Naive thymus-derived CD4-positive, alpha-beta T cell (primary cell): ENCODE data around the gene COL17A1. TPM values are rescaled to one million over a fixed set of nuclear protein-coding genes. Genes with fewer than 3 reads are reported as not detected.
A peak's percentile ranks its signal among the peaks of the same experiment; 100 is the strongest.

ENCODE experiments used
- ATAC-seq: fragments of 150-1000 bp; cut with Tn5 transposase; 2 replicates; pipeline ENCODE4 v1.10.0; 2021; ENCODE audit warnings: mild to moderate bottlenecking, moderate library complexity
- CTCF ChIA-PET: fragments of 350-600 bp; sonication (Branson Sonifier 250); formaldehyde crosslinking; loops from one replicate; lab custom pipeline; 2021; ENCODE audit warnings: antibody characterized with exemption; lab: Charles Lee
- POLR2A ChIA-PET: fragments of 350-600 bp; sonication (Branson Sonifier 250); formaldehyde crosslinking; loops from one replicate; lab custom pipeline; 2021; ENCODE audit warnings: antibody characterized with exemption, inconsistent platforms; lab: Charles Lee
- DNase-seq, 9 donors: peaks; one replicate each; pipeline versions ENCODE4 v3.0.0 to v3.0.0-alpha.2; 2020 to 2022; ENCODE audit warnings: mixed read lengths in 1 of 9
- H3K27ac ChIP-seq: one replicate; pipeline ENCODE4 v1.7.0; 2013; ENCODE audit warnings: mild to moderate bottlenecking, low read depth, low read length, moderate library complexity
- H3K27me3 ChIP-seq, 2 donors: one replicate each; pipeline ENCODE4 v1.7.0; 2013; ENCODE audit warnings: low read length in 2 of 2, mild to moderate bottlenecking in 2 of 2, moderate library complexity in 2 of 2; ENCODE audit not compliant: control insufficient read depth in 2 of 2, insufficient read depth in 2 of 2
- H3K36me3 ChIP-seq, 3 experiments: 1 replicate in 2 of 3; 2 replicates in 1 of 3; pipeline ENCODE4 v1.7.0; 2013; ENCODE audit warnings: low read length in 3 of 3, mild to moderate bottlenecking in 3 of 3, moderate library complexity in 1 of 3; ENCODE audit not compliant: insufficient read depth in 3 of 3, control insufficient read depth in 2 of 3
- H3K4me1 ChIP-seq, 2 donors: one replicate each; pipeline ENCODE4 v1.7.0; 2013; ENCODE audit warnings: low read length in 2 of 2, mild to moderate bottlenecking in 2 of 2, moderate library complexity in 1 of 2; ENCODE audit not compliant: control insufficient read depth in 2 of 2, insufficient read depth in 2 of 2
- H3K4me3 ChIP-seq: 2 replicates; pipeline ENCODE4 v1.7.0; 2013; ENCODE audit warnings: mild to moderate bottlenecking, low read length
- H3K9me3 ChIP-seq, 3 experiments: 1 replicate in 2 of 3; 2 replicates in 1 of 3; pipeline ENCODE4 v1.7.0; 2013; ENCODE audit warnings: low read length in 3 of 3; ENCODE audit not compliant: control insufficient read depth in 2 of 3
- H3K27ac Mint-ChIP-seq, 9 donors: one replicate each; pipeline ENCODE4 v1.8.0; 2020 to 2022; ENCODE audit warnings: mixed read lengths in 9 of 9, mild to moderate bottlenecking in 8 of 9, moderate library complexity in 5 of 9, inconsistent platforms in 2 of 9
- H3K27me3 Mint-ChIP-seq, 5 donors: one replicate each; pipeline ENCODE4 v1.8.0; 2021 to 2022; ENCODE audit warnings: mixed read lengths in 5 of 5, mild to moderate bottlenecking in 1 of 5
- H3K36me3 Mint-ChIP-seq, 5 donors: one replicate each; pipeline ENCODE4 v1.8.0; 2020 to 2022; ENCODE audit warnings: mixed read lengths in 5 of 5, mild to moderate bottlenecking in 3 of 5, inconsistent platforms in 1 of 5
- H3K4me1 Mint-ChIP-seq, 7 donors: one replicate each; pipeline ENCODE4 v1.8.0; 2020 to 2022; ENCODE audit warnings: mixed read lengths in 7 of 7, mild to moderate bottlenecking in 3 of 7, inconsistent platforms in 1 of 7
- H3K4me3 Mint-ChIP-seq, 10 donors: one replicate each; pipeline ENCODE4 v1.8.0; 2020 to 2022; ENCODE audit warnings: mild to moderate bottlenecking in 10 of 10, mixed read lengths in 10 of 10, moderate library complexity in 6 of 10, inconsistent platforms in 2 of 10
- H3K9me3 Mint-ChIP-seq, 11 donors: one replicate each; pipeline ENCODE4 v1.8.0; 2020 to 2022; ENCODE audit warnings: mixed read lengths in 11 of 11, mild to moderate bottlenecking in 4 of 11, inconsistent platforms in 1 of 11, moderate library complexity in 1 of 11
- intact Hi-C, 2 donors: fragments of 100-400 bp; cut with micrococcal nuclease; formaldehyde crosslinking; loops; one replicate each; pipeline ENCODE4 v1.15.1; 2023
- polyA plus RNA-seq, 2 donors: library from polyadenylated mRNA; unstranded; fragments of 300-500 nt; fragmentation: Illumina TruSeq; gene quantifications; one replicate each; pipeline ENCODE4 v1.2.3, GENCODE V29; 2021
- total RNA-seq, 6 experiments: library from RNA in 5 of 6; stranded (reverse) in 5 of 6; gene quantifications; 1 replicate in 5 of 6; 2 replicates in 1 of 6; pipeline ENCODE4 v1.2.3 and lab custom pipeline; 2021 to 2026

The COL17A1 gene
- total and polyA plus RNA-seq, 7 experiments from 2014 or later: not detected

DNA sequence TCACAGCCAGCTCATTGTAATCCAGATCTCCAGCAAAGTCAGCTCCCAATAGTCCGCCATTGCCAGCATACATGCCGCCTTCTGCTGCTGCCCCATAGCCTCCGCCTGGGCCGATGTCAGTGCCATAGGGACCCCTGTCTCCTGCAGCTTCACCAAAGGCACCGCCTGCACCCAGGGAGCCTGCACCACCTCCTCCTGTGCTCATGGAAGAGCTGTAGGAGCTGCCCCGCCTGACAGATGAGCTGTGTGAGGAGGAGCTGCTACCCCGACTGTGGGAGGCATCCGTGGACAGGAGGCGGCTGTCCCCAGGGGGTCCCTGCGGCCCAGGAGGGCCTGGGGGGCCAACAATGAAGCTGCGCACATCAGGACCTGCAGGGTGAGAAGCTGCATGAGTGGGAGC, 51.7 kb downstream of the COL17A1 start:
- Histone ChIP-seq H3K27me3 (no peaks in the 10 kb centered on the region), H3K27ac (no peak overlapping the region), H3K4me3 (no peak overlapping the region), H3K4me1 (no peaks in the 10 kb centered on the region), H3K36me3 (no peaks in the 10 kb centered on the region), H3K9me3 (no peaks in the 10 kb centered on the region)
- intact Hi-C loops: no loop called here
- H3K4me1 Mint-ChIP-seq: peaks cover 0 to 6% (median 0%) of the 10 kb centered on the region in 7 donors
- POLR2A ChIA-PET: no interaction called here
- peak overlapping the region in 1 of 9 donors; percentile 79 for H3K27ac Mint-ChIP-seq
- no peak overlapping the region for H3K4me3 Mint-ChIP-seq
- no peaks in the 10 kb centered on the region for H3K9me3 Mint-ChIP-seq
- CTCF ChIA-PET: interaction anchor here (0.7 kb wide), 1 partner anchor 348 kb away, joined by 3 read pairs; no protein-coding TSS in a partner anchor
- ATAC-seq (no peak), DNase-seq (no peak)
- H3K36me3 Mint-ChIP-seq: peaks cover 0 to 11% (median 6%) of the 10 kb centered on the region in 5 donors
- no peaks in the 10 kb centered on the region for H3K27me3 Mint-ChIP-seq

DNA sequence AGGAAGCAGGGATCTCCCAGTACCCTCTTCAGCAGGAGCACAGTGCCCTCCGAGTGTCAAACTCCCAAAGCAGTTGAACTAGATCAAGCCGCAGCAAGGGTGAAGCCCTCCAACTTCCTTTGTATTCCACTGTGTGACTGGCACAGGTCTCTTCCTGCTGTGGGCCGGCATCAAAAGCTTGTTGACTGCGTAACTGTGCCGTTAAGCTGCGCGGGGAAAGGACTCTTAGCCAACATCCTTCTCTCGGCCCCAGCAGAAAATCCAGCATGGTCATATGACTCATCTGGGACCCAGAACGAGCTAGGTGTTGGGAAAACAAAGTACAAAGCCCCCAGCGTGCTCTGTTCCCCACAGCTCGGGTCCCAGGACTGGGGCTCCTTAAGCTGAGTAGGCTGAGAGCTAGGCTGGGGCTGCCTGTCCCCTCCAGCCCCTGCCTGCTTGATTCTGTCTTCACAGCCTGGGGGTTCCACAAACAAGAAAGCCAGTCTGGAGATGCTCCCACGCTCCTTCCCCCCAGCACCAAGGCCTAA, 52.2 kb downstream of the COL17A1 start:
- ATAC-seq (no peak), DNase-seq (no peak)
- Histone ChIP-seq H3K4me3 (no peak overlapping the region), H3K27ac (no peak overlapping the region), H3K4me1 (no peaks in the 10 kb centered on the region), H3K36me3 (peaks cover 0 to 3% (median 0%) of the 10 kb centered on the region in 3 experiments), H3K9me3 (no peaks in the 10 kb centered on the region), H3K27me3 (no peaks in the 10 kb centered on the region)
- Mint-ChIP-seq H3K4me3 (no peak overlapping the region), H3K4me1 (peaks cover 0 to 6% (median 0%) of the 10 kb centered on the region in 7 donors), H3K27ac (peak overlapping the region in 1 of 9 donors; percentile 79), H3K36me3 (peaks cover 0 to 11% (median 6%) of the 10 kb centered on the region in 5 donors), H3K27me3 (no peaks in the 10 kb centered on the region), H3K9me3 (no peaks in the 10 kb centered on the region)
- ChIA-PET CTCF (no interaction called here), POLR2A (no interaction called here)
- intact Hi-C loops: no loop called here

DNA sequence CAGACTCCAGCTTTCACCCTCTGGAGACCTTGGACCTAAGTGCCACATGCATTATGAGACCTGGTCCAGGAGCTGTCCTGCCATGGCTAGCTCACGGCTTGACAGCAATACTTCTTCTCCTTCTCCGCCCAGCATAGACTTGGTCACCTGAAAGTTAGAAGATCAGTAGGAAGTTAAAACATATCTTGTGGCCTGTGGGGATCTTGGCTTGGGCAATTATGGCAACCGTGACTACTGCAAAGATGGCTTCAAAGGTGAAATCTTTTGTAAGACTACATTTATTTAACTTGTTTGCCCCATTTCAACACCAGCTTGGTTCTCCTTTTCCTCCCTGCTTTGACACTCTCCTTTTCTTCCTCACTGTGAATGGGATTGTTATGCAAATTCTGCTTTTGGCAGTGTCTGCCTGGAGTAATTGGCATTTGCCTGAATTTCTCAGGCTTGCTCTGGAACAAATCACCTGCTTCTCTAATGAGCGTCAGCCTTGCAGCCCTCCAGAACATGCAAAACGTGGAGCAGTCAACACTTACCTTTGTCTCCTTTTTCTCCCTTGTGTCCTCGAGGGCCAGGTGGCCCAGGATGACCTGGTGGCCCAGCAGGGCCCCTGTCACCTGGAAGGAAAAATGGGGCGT, 53.4 kb downstream of the COL17A1 start:
- DNase-seq: no peak
- CTCF ChIA-PET: interaction anchor here (0.7 kb wide), 1 partner anchor 11 kb away, joined by 3 read pairs; no protein-coding TSS in a partner anchor
- no peaks in the 10 kb centered on the region for H3K9me3 Mint-ChIP-seq
- peaks cover 0 to 11% (median 6%) of the 10 kb centered on the region in 5 donors for H3K36me3 Mint-ChIP-seq
- ATAC-seq: no peak
- peak overlapping the region in 1 of 9 donors; percentile 76 for H3K27ac Mint-ChIP-seq
- no peaks in the 10 kb centered on the region for H3K4me1 ChIP-seq
- intact Hi-C loops: no loop called here
- no peaks in the 10 kb centered on the region for H3K9me3 ChIP-seq
- no peak overlapping the region for H3K27ac ChIP-seq
- H3K36me3 ChIP-seq: peaks cover 0 to 8% (median 0%) of the 10 kb centered on the region in 3 experiments
- H3K4me1 Mint-ChIP-seq: peaks cover 0 to 6% (median 0%) of the 10 kb centered on the region in 7 donors
- no peaks in the 10 kb centered on the region for H3K27me3 Mint-ChIP-seq
- H3K27me3 ChIP-seq: no peaks in the 10 kb centered on the region
- H3K4me3 Mint-ChIP-seq: no peak overlapping the region
- POLR2A ChIA-PET: interaction anchor here (0.9 kb wide), 1 partner anchor 11 kb away, joined by 3 read pairs; no protein-coding TSS in a partner anchor
- no peak overlapping the region for H3K4me3 ChIP-seq

GRCh38 chr10:104031631-104032030, 54.0 kb downstream of the COL17A1 start:
- H3K4me3 ChIP-seq: no peak overlapping the region
- CTCF ChIA-PET: interaction anchor here (0.7 kb wide), 1 partner anchor 10 kb away, joined by 3 read pairs; no protein-coding TSS in a partner anchor

DNA sequence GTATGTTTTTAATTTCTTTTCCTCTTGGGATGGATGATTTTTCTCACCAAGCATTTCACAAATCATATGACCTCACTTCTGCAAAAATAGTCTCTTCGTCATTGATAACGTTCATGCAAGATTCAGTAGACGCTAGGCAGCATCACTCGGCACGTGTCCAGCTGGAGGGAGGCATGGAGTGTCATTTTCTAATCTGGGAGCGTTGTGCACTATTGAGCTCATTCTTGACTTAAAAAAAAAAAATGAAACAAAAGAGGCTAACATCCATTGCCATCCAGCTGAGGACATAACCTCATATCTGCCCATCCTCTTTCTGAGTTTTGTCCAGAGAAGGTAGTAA, 56.2 kb downstream of the COL17A1 start:
- intact Hi-C loops: no loop called here
- no peak overlapping the region for H3K4me3 ChIP-seq
- POLR2A ChIA-PET: interaction anchor here (0.6 kb wide), 1 partner anchor 8 kb away, joined by 3 read pairs; no protein-coding TSS in a partner anchor
- peaks cover 0 to 32% (median 4%) of the 10 kb centered on the region in 3 experiments for H3K36me3 ChIP-seq
- no peaks in the 10 kb centered on the region for H3K4me1 ChIP-seq
- Mint-ChIP-seq H3K27me3 (no peaks in the 10 kb centered on the region), H3K4me3 (no peak overlapping the region), H3K36me3 (peaks cover 3 to 22% (median 6%) of the 10 kb centered on the region in 5 donors), H3K4me1 (peaks cover 0 to 6% (median 0%) of the 10 kb centered on the region in 7 donors), H3K27ac (no peak overlapping the region), H3K9me3 (no peaks in the 10 kb centered on the region)
- CTCF ChIA-PET: interaction anchor here (0.7 to 1.1 kb wide), 2 partner anchors 142 to 183 kb away, joined by 3 to 7 read pairs; no protein-coding TSS in a partner anchor
- no peaks in the 10 kb centered on the region for H3K9me3 ChIP-seq
- no peak for DNase-seq
- no peak for ATAC-seq
- no peak overlapping the region for H3K27ac ChIP-seq
- H3K27me3 ChIP-seq: no peaks in the 10 kb centered on the region

More at GRCh38 chr10:104031631-104032030, 54.0 kb downstream of the COL17A1 start:
- intact Hi-C loops: no loop called here
- H3K9me3 Mint-ChIP-seq: no peaks in the 10 kb centered on the region
- H3K4me1 ChIP-seq: no peaks in the 10 kb centered on the region
- H3K9me3 ChIP-seq: no peaks in the 10 kb centered on the region
- no peak overlapping the region for H3K27ac ChIP-seq
- DNase-seq (no peak), ATAC-seq (no peak)
- POLR2A ChIA-PET: interaction anchor here (0.9 kb wide), 1 partner anchor 10 kb away, joined by 3 read pairs; no protein-coding TSS in a partner anchor
- no peaks in the 10 kb centered on the region for H3K27me3 ChIP-seq
- H3K36me3 ChIP-seq: peaks cover 0 to 12% (median 0%) of the 10 kb centered on the region in 3 experiments
- no peak overlapping the region for H3K4me3 Mint-ChIP-seq
- H3K4me1 Mint-ChIP-seq: peaks cover 0 to 6% (median 0%) of the 10 kb centered on the region in 7 donors
- peaks cover 0 to 11% (median 6%) of the 10 kb centered on the region in 5 donors for H3K36me3 Mint-ChIP-seq
- peak overlapping the region in 3 of 9 donors; percentile 7 to 71 (median 32) for H3K27ac Mint-ChIP-seq
- no peaks in the 10 kb centered on the region for H3K27me3 Mint-ChIP-seq

GRCh38 chr10:104028823-104029520, 56.7 kb downstream of the COL17A1 start:
- intact Hi-C loops: loop anchor here in 1 of 2 donors (1.0 kb wide), 3 partner anchors 92 to 180 kb away; no protein-coding TSS in a partner anchor
- Histone ChIP-seq H3K27me3 (no peaks in the 10 kb centered on the region), H3K4me3 (no peak overlapping the region), H3K4me1 (no peaks in the 10 kb centered on the region), H3K36me3 (peaks cover 0 to 37% (median 4%) of the 10 kb centered on the region in 3 experiments), H3K27ac (no peak overlapping the region), H3K9me3 (no peaks in the 10 kb centered on the region)
- ChIA-PET CTCF (interaction anchor here (0.9 to 1.5 kb wide), 6 partner anchors 90 to 184 kb away, joined by 3 to 4 read pairs (median 4); no protein-coding TSS in a partner anchor), POLR2A (interaction anchor here (1.4 kb wide), 1 partner anchor 93 kb away, joined by 5 read pairs; the partner anchor contains the start of gene SFR1)
- Mint-ChIP-seq H3K27ac (no peak overlapping the region), H3K9me3 (no peaks in the 10 kb centered on the region), H3K27me3 (no peaks in the 10 kb centered on the region), H3K4me1 (peaks cover 0 to 6% (median 0%) of the 10 kb centered on the region in 7 donors), H3K36me3 (peaks cover 7 to 28% (median 9%) of the 10 kb centered on the region in 5 donors), H3K4me3 (no peak overlapping the region)
- no peak for DNase-seq
- ATAC-seq: no peak
